A673 (cell line): ENCODE data around the gene WLS. TPM values are rescaled to one million over a fixed set of nuclear protein-coding genes. Genes with fewer than 3 reads are reported as not detected.

Source experiments
- BruUV-seq: library from RNA; stranded (reverse); fragments of 400-500 nt; replicated peaks from 2 replicates; lab custom pipeline; 2021; lab: Mats Ljungman, UMichigan
- CTCF ChIA-PET: fragments of 300-600 bp; sonication (Branson Sonifier 250); formaldehyde crosslinking; loops from one replicate; lab custom pipeline; 2022; ENCODE audit warnings: antibody characterized with exemption; lab: Charles Lee
- POLR2A ChIA-PET: fragments of 300-600 bp; sonication (Branson Sonifier 250); formaldehyde crosslinking; loops from one replicate; lab custom pipeline; 2022; ENCODE audit warnings: antibody characterized with exemption; ENCODE audit not compliant: low non-redundant PET; lab: Charles Lee
- DNase-seq: peaks from one replicate; pipeline ENCODE4 v3.0.0-alpha.2; 2015; ENCODE audit warnings: low spot score
- H3K27ac ChIP-seq: fragments of 200-600 bp; sonication (generic); 2 replicates; pipeline ENCODE4 v1.5.1; 2016; ENCODE audit warnings: mixed run types, low read depth, mild to moderate bottlenecking, mixed read lengths, antibody characterized with exemption, low read length; ENCODE audit not compliant: poor library complexity, severe bottlenecking
- H3K27me3 ChIP-seq: fragments of 200-600 bp; sonication (generic); replicated peaks from 2 replicates; pipeline ENCODE4 v1.6.1; 2017; ENCODE audit warnings: mixed run types, low read depth, mild to moderate bottlenecking, mixed read lengths, antibody characterized with exemption, low read length; ENCODE audit not compliant: insufficient read depth, poor library complexity
- H3K36me3 ChIP-seq: fragments of 200-600 bp; sonication (generic); 2 replicates; pipeline ENCODE4 v1.6.1; 2016; ENCODE audit warnings: mixed run types, mild to moderate bottlenecking, mixed read lengths, antibody characterized with exemption, low read length; ENCODE audit not compliant: insufficient read depth, poor library complexity, severe bottlenecking
- H3K4me1 ChIP-seq: fragments of 200-600 bp; sonication (generic); 2 replicates; pipeline ENCODE4 v1.6.1; 2017; ENCODE audit warnings: mixed run types, mild to moderate bottlenecking, mixed read lengths, antibody characterized with exemption, low read length; ENCODE audit not compliant: insufficient read depth, poor library complexity, severe bottlenecking
- H3K4me3 ChIP-seq: fragments of 200-600 bp; sonication (generic); 2 replicates; pipeline ENCODE4 v1.5.1; 2016; ENCODE audit warnings: low read depth, mixed run types, mild to moderate bottlenecking, mixed read lengths, low read length; ENCODE audit not compliant: poor library complexity, severe bottlenecking
- H3K9me3 ChIP-seq: fragments of 200-600 bp; sonication (generic); 2 replicates; pipeline ENCODE4 v1.6.1; 2016; ENCODE audit warnings: mixed run types, low read depth, mild to moderate bottlenecking, mixed read lengths, antibody characterized with exemption, low read length; ENCODE audit not compliant: poor library complexity, severe bottlenecking
- CTCF ChIP-seq: fragments of 300-800, 200-600 bp; sonication (generic); conservative IDR thresholded peaks from 2 replicates; pipeline ENCODE4 v1.5.1; 2017; ENCODE audit warnings: low read depth, mild to moderate bottlenecking, antibody characterized with exemption, low read length, moderate library complexity, mixed read lengths
- EZH2 ChIP-seq: fragments of 200-600 bp; sonication (generic); IDR thresholded peaks from 2 replicates; pipeline ENCODE4 v1.6.1; 2017; ENCODE audit warnings: borderline replicate concordance, low read depth, mild to moderate bottlenecking, mixed read lengths, antibody characterized with exemption, low read length; ENCODE audit not compliant: poor library complexity, severe bottlenecking
- intact Hi-C: fragments of 100-400 bp; cut with micrococcal nuclease; formaldehyde crosslinking; loops from one replicate; pipeline ENCODE4 v1.10.0; 2022; ENCODE audit not compliant: unreplicated experiment
- total RNA-seq: library from RNA; stranded (reverse); gene quantifications from 2 replicates; pipeline ENCODE4 v1.2.3, GENCODE V29; 2021

WLS gene
- total RNA-seq, 1 experiment from 2014 or later: 144 TPM

- POLR2A ChIA-PET: no interaction called here
- Histone ChIP-seq H3K27ac (no peak overlapping the region), H3K4me1 (peaks cover 39% of the 10 kb centered on the region), H3K27me3 (no peaks in the 10 kb centered on the region), H3K36me3 (no peaks in the 10 kb centered on the region), H3K4me3 (no peak overlapping the region), H3K9me3 (no peaks in the 10 kb centered on the region)
- TF ChIP-seq EZH2 (no peak), CTCF (no peak)
- CTCF ChIA-PET: no interaction called here
- DNase-seq: no peak
- intact Hi-C loops: no loop called here
- BruUV-seq: no TSS peak
Observed at GRCh38 chr1:68202239-68202832, 30.0 kb downstream of the WLS start.

- no TSS peak for BruUV-seq
- H3K27me3 ChIP-seq: no peaks in the 10 kb centered on the region
- intact Hi-C loops: no loop called here
- CTCF ChIA-PET: no interaction called here
- no peak for DNase-seq
- POLR2A ChIA-PET: no interaction called here
- no peaks in the 10 kb centered on the region for H3K36me3 ChIP-seq
- no peaks in the 10 kb centered on the region for H3K9me3 ChIP-seq
- no peak overlapping the region for H3K4me3 ChIP-seq
- no peak overlapping the region for H3K27ac ChIP-seq
- peaks cover 39% of the 10 kb centered on the region for H3K4me1 ChIP-seq
- TF ChIP-seq CTCF (no peak), EZH2 (no peak)
Observed at GRCh38 chr1:68201546-68202238, 30.6 kb downstream of the WLS start.

GRCh38 chr1:68199603-68200002, 32.7 kb downstream of the WLS start:
- H3K27me3 ChIP-seq: no peaks in the 10 kb centered on the region
- H3K27ac ChIP-seq: no peak overlapping the region
- ChIA-PET CTCF (no interaction called here), POLR2A (no interaction called here)
- TF ChIP-seq CTCF: no peak
- no peak for TF ChIP-seq EZH2
- no peak for DNase-seq
- H3K36me3 ChIP-seq: no peaks in the 10 kb centered on the region
- intact Hi-C loops: no loop called here
- H3K9me3 ChIP-seq: no peaks in the 10 kb centered on the region
- peaks cover 41% of the 10 kb centered on the region for H3K4me1 ChIP-seq
- H3K4me3 ChIP-seq: no peak overlapping the region
- no TSS peak for BruUV-seq
